ENCODE measurements around the gene MTMR10.
A peak's percentile ranks its signal among the peaks of the same experiment; 100 is the strongest.

The MTMR10 gene

DNA sequence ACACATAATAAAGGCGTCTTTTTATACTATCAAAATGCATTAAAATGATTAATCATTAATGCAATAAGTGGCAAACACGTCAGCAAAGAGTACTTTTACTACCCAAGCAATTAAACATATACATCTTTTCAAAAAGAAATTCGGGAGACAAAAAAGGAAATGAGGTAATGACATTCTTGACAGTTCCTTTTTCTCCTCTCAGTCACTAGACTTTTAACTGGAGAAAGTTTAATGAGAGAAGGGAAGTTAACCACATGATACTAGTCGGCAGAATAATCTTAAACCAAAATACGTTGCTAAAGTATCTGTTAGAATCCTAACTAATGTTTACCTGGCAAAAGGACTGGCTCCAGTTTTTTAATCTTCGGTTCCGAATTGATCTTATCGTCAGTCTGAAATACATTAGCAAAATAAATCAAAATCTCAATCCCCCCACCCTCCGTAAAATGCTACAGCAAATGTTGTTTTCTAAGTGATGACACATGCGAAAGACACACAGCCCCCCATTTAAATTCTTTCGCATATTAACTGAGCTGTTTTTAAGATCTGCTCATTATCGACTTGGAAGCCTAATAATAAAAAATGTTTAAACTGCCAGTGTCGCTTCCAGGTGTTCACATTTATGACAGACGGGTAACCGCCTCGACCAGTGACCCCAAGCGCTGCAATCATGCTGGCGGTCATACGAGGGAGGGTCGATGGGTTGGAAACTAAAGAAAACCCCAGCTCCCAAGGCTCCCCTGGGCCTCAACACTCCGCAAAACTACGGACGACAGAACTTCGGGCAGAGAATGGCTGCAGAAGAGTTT, 778 bp downstream of the MTMR10 start:
- peaks cover 9% of the 10 kb centered on the region for H3K27me3 Mint-ChIP-seq (ENCODE audit: low read depth)
- no peaks in the 10 kb centered on the region for H3K9me3 Mint-ChIP-seq
- H3K36me3 Mint-ChIP-seq (ENCODE audit: low read depth) = peaks cover 4% of the 10 kb centered on the region
- H3K27ac Mint-ChIP-seq = peak overlapping the region; percentile 91
- peaks cover 16% of the 10 kb centered on the region for H3K4me1 Mint-ChIP-seq (ENCODE audit: low read depth)
- peak overlapping the region; percentile 93 for H3K4me3 Mint-ChIP-seq

DNA sequence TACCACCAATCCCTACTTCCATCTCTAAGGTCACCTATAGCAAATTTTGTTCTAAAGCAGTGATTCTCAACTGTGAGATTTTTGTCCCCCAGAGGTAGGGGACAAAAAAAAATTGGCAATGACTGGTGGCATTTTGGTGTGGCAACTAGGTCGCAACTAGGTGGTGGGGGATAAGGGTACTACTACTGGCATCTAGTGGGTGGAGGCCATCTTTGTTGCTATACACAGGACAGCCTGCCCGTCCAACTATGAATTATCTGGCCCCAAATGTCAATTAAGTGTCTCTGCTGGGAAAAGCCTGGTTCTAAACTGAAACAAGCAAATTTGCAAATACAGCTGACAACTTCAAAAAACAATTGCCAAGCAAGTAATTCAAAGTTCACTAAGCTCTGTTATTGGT, 1.4 kb downstream of the MTMR10 start:
- Mint-ChIP-seq H3K27ac (no peak overlapping the region), H3K4me1 (ENCODE audit: low read depth) (peaks cover 21% of the 10 kb centered on the region), H3K36me3 (ENCODE audit: low read depth) (peaks cover 8% of the 10 kb centered on the region), H3K4me3 (peak overlapping the region; percentile 93), H3K27me3 (ENCODE audit: low read depth) (peaks cover 4% of the 10 kb centered on the region), H3K9me3 (no peaks in the 10 kb centered on the region)

DNA sequence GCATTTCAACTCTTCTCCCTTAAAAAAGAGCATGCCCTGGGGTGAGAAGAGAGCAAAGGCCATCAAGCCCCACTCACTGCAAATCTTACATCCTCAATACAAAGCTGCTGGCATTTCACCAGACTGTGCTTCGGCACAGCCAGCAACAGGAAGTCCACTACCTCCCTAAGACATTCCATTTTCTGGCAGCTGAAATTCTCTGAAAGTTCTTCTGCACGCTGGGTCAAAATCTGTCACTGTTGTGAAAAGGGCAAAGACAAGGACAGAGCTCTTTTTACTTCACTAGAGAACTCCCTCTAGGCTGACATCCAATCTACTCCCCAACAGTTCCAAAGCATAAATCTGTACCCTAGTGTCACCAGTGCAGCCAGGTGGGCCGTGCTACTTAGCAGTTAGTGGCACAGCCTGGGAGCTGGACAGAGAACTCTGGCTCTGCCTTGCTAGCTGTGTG, 6.3 kb downstream of the MTMR10 start:
- Mint-ChIP-seq H3K9me3 (no peaks in the 10 kb centered on the region), H3K36me3 (ENCODE audit: low read depth) (peaks cover 25% of the 10 kb centered on the region), H3K27me3 (ENCODE audit: low read depth) (no peaks in the 10 kb centered on the region), H3K4me1 (ENCODE audit: low read depth) (peaks cover 25% of the 10 kb centered on the region), H3K4me3 (no peak overlapping the region), H3K27ac (no peak overlapping the region)

DNA sequence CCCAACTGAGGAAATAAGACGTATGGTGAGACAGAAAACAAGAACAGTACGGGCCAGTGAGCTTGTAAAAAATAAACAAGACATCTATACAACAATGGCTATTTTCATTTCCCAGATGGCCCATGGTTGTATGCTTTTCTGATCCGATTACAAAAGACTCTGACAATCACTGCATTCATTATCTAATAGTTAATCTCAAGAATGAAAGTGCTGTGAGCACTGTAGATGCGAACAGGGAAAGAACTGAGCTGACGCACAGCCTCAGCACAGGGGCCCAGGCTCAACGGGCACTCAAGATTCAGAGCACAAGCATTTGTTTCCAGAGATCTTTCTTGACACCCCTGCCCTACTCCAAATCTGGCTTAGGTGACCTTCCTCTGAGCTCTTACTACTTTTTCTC, 6.9 kb downstream of the MTMR10 start:
- H3K27ac Mint-ChIP-seq = no peak overlapping the region
- peaks cover 26% of the 10 kb centered on the region for H3K4me1 Mint-ChIP-seq (ENCODE audit: low read depth)
- no peaks in the 10 kb centered on the region for H3K27me3 Mint-ChIP-seq (ENCODE audit: low read depth)
- H3K4me3 Mint-ChIP-seq = no peak overlapping the region
- no peaks in the 10 kb centered on the region for H3K9me3 Mint-ChIP-seq
- H3K36me3 Mint-ChIP-seq (ENCODE audit: low read depth) = peaks cover 28% of the 10 kb centered on the region

DNA sequence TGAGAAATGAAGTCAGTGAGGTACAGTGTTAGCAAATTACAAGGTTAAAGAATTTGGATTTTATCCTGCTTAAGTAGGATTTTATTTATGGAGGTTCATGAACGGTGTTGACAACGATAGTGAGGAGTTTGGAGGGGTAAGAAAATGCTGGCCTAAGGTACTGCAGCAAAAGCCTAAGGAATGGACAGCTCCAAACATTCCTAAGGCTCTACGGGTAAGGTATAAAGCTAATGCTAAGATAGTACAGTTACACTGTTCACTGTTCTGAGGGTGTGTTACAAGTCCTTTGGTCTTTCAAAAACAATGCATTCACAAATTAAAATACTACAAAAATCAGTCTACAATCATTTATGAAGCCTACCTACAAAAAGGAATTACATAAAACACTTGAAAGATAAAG, 7.3 kb downstream of the MTMR10 start:
- no peaks in the 10 kb centered on the region for H3K9me3 Mint-ChIP-seq
- H3K4me3 Mint-ChIP-seq = no peak overlapping the region
- H3K27me3 Mint-ChIP-seq (ENCODE audit: low read depth) = no peaks in the 10 kb centered on the region
- peaks cover 30% of the 10 kb centered on the region for H3K36me3 Mint-ChIP-seq (ENCODE audit: low read depth)
- H3K4me1 Mint-ChIP-seq (ENCODE audit: low read depth) = peaks cover 30% of the 10 kb centered on the region
- no peak overlapping the region for H3K27ac Mint-ChIP-seq

DNA sequence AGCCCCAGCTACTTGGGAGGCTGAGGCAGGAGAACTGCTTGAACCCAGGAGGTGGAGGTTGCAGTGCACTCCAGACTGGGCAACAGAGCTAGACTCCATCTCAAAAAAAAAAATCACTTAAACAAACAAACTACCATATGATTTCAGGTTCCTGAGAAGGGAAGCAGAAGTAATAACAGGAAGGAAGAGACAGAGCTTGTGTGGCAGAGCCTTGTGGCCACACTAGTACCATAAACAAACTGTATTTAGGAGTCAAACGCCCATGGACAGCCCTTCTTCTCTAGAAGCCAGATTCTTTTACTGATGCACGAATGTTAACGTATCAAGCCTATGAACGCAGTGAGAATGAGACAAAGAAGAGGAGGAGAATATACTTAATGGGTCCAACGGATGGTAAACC, 12.0 kb downstream of the MTMR10 start:
- H3K27me3 Mint-ChIP-seq (ENCODE audit: low read depth) = no peaks in the 10 kb centered on the region
- H3K36me3 Mint-ChIP-seq (ENCODE audit: low read depth) = peaks cover 29% of the 10 kb centered on the region
- no peak overlapping the region for H3K27ac Mint-ChIP-seq
- peaks cover 20% of the 10 kb centered on the region for H3K4me1 Mint-ChIP-seq (ENCODE audit: low read depth)
- H3K4me3 Mint-ChIP-seq = no peak overlapping the region
- no peaks in the 10 kb centered on the region for H3K9me3 Mint-ChIP-seq

DNA sequence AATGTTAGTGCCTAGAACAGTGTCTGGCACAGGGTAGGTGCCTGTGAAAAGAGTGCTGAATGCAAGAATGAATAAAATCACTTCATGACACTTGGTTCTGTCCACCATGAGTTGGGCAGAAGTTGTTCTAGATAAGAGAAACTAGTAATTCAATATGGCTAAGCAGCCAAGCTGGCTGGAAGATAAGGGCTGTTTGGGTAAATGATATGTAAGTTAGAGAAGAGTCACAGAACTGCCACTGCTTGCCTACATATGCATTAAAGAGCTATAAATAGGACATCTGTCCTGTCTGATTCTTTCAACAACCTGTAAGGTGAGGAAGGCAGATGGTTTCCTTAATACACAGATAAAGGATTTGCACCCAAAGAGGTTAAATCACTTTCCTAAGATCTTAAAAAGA, 13.1 kb downstream of the MTMR10 start:
- Mint-ChIP-seq H3K36me3 (ENCODE audit: low read depth) (peaks cover 30% of the 10 kb centered on the region), H3K27me3 (ENCODE audit: low read depth) (no peaks in the 10 kb centered on the region), H3K4me1 (ENCODE audit: low read depth) (peaks cover 16% of the 10 kb centered on the region), H3K27ac (no peak overlapping the region), H3K4me3 (no peak overlapping the region), H3K9me3 (no peaks in the 10 kb centered on the region)

DNA sequence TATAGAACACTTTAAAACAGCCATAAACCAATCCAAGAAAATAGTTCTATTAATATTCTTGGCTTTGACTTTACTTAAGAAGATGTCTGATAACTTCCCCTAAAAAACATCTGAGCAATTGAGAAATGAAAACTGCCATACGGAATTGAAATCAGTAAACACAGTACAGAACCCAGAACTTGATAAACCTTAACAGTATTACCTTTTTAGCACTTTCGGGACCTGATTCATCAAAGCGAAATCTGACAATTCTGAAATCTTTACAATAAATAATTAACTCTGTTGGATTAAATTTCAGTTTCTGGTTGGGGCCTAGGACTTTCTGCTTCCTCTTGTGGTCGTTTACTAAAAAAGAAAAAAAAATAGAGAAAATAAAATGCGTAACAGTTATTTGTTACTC, 17.3 kb downstream of the MTMR10 start:
- Mint-ChIP-seq H3K36me3 (ENCODE audit: low read depth) (peaks cover 38% of the 10 kb centered on the region), H3K4me3 (no peak overlapping the region), H3K4me1 (ENCODE audit: low read depth) (peaks cover 10% of the 10 kb centered on the region), H3K27ac (no peak overlapping the region), H3K9me3 (no peaks in the 10 kb centered on the region), H3K27me3 (ENCODE audit: low read depth) (no peaks in the 10 kb centered on the region)

DNA sequence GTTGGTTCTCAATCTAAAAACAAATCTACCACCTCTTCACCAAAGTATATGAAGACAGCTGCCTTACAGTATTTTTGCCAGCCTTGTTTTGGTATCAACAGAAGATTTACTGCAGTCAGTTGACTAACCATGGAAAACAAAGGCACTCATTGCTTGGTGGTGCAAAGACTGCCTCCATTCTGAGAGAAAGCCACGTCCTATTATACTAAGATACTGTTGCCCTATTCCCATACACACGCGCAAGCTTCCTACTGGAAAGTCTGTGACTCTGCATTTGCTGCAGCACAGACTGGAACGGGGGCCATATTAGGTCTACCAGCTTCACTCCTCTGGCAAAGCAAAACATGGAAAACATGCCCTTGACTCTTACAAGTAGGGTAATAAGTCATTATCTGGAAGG, 18.0 kb downstream of the MTMR10 start:
- Mint-ChIP-seq H3K27me3 (ENCODE audit: low read depth) (no peaks in the 10 kb centered on the region), H3K4me1 (ENCODE audit: low read depth) (peaks cover 8% of the 10 kb centered on the region), H3K4me3 (no peak overlapping the region), H3K36me3 (ENCODE audit: low read depth) (peaks cover 32% of the 10 kb centered on the region), H3K27ac (no peak overlapping the region), H3K9me3 (no peaks in the 10 kb centered on the region)

DNA sequence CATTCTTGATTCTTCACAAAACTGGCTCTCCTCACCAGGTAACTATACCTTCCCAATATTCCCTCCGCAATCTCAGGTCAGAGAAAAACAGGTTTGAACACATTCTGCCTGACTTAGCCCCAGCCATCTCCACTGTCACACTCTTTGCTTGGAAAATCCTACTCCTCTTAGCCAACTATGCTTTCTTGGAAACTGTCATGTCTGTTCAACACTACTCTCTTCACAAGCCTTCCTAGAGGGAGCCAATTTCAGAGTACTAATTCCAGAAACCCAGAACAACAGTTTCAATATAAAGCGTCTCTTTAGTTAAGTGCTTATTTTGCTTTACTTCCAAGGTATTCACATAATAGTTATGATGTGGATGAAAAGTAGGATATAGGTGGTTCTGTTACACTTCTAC, 21.7 kb downstream of the MTMR10 start:
- H3K27me3 Mint-ChIP-seq (ENCODE audit: low read depth) = no peaks in the 10 kb centered on the region
- H3K36me3 Mint-ChIP-seq (ENCODE audit: low read depth) = peaks cover 31% of the 10 kb centered on the region
- no peaks in the 10 kb centered on the region for H3K9me3 Mint-ChIP-seq
- H3K4me1 Mint-ChIP-seq (ENCODE audit: low read depth) = peaks cover 8% of the 10 kb centered on the region
- H3K4me3 Mint-ChIP-seq = no peak overlapping the region
- no peak overlapping the region for H3K27ac Mint-ChIP-seq

DNA sequence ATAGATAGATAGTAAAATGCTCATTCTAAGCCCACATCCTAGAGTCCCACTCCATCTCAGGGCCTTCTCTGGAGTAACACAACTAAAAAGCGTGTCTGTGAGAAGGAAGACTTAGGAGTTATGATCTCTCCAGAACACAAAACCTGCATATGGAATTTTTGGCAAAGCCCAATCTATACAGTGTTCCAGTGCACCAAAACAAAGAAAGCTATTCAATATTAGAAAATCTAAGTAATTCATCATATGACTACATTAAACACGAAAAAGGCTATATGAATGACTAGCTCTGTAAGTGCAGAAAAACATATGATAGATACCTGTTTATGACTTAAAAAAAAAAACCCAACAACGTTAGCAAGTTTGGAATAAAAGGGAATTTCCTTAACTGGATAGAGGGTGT, 27.7 kb downstream of the MTMR10 start:
- H3K4me1 Mint-ChIP-seq (ENCODE audit: low read depth) = peaks cover 7% of the 10 kb centered on the region
- no peak overlapping the region for H3K27ac Mint-ChIP-seq
- H3K36me3 Mint-ChIP-seq (ENCODE audit: low read depth) = peaks cover 18% of the 10 kb centered on the region
- H3K9me3 Mint-ChIP-seq = no peaks in the 10 kb centered on the region
- no peak overlapping the region for H3K4me3 Mint-ChIP-seq
- H3K27me3 Mint-ChIP-seq (ENCODE audit: low read depth) = no peaks in the 10 kb centered on the region

DNA sequence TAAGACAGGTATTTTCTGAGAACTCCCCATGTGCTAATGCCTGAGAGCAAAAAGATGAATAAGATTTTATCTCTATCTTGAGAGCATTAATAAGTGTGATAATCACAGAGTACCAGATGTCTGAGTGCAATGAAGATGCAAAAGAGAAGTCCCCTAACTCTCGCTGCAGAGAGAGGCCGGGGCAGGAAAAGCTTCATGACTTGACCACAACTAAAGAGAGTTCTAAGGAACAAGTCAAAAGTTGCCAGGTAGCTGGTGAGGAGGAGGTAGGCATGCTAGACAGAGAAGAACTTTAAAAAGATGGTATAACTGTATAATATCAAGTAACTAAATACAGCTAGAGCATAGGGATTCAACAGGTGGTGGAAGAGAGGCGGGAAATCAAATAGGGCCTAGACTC, 28.8 kb downstream of the MTMR10 start:
- Mint-ChIP-seq H3K9me3 (no peaks in the 10 kb centered on the region), H3K27me3 (ENCODE audit: low read depth) (no peaks in the 10 kb centered on the region), H3K27ac (peak overlapping the region; percentile 14), H3K4me1 (ENCODE audit: low read depth) (peaks cover 6% of the 10 kb centered on the region), H3K36me3 (ENCODE audit: low read depth) (peaks cover 23% of the 10 kb centered on the region), H3K4me3 (no peak overlapping the region)

DNA sequence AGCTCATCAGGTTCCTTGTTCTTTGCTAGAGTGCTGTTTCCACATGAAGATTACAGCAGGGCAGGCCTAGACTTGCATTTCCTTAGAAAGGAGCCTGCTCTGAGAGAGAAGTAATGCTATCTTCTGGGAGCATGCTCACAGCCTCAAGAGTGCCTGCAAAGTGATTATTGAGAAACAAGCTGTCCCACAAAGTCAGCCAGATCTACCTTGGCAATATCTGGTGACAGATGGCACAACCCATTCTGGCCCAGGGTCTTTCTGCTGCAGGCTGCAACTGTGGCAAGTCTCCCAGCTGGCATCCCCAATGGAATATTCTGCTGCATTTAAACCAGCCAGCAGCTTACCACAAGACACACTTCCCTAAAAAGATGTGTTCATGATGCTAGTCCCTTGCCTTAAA, 29.3 kb downstream of the MTMR10 start:
- Mint-ChIP-seq H3K9me3 (no peaks in the 10 kb centered on the region), H3K27ac (no peak overlapping the region), H3K4me3 (no peak overlapping the region), H3K27me3 (ENCODE audit: low read depth) (no peaks in the 10 kb centered on the region), H3K36me3 (ENCODE audit: low read depth) (peaks cover 24% of the 10 kb centered on the region), H3K4me1 (ENCODE audit: low read depth) (peaks cover 6% of the 10 kb centered on the region)

DNA sequence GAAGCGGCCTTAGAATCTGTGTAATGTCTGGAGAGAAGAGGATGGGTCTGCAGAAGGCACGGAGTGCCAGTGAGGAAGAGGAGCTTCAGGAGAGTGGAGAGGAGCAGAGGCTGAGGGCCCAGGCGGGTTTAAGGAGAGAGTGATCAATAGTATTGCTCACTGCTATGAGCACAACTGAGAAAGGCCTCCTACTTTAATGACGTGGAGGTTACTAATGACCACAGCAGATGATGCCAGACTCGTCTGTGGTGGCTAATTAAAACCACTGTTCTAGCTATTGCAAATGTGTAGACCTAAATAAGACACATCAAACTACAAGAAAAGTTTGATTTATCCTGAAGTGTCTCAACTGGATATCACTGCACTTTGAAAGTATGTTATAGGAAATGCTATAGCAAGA, 33.2 kb downstream of the MTMR10 start:
- peaks cover 37% of the 10 kb centered on the region for H3K36me3 Mint-ChIP-seq (ENCODE audit: low read depth)
- peaks cover 15% of the 10 kb centered on the region for H3K4me1 Mint-ChIP-seq (ENCODE audit: low read depth)
- H3K27ac Mint-ChIP-seq = no peak overlapping the region
- H3K27me3 Mint-ChIP-seq (ENCODE audit: low read depth) = no peaks in the 10 kb centered on the region
- H3K4me3 Mint-ChIP-seq = no peak overlapping the region
- H3K9me3 Mint-ChIP-seq = no peaks in the 10 kb centered on the region

DNA sequence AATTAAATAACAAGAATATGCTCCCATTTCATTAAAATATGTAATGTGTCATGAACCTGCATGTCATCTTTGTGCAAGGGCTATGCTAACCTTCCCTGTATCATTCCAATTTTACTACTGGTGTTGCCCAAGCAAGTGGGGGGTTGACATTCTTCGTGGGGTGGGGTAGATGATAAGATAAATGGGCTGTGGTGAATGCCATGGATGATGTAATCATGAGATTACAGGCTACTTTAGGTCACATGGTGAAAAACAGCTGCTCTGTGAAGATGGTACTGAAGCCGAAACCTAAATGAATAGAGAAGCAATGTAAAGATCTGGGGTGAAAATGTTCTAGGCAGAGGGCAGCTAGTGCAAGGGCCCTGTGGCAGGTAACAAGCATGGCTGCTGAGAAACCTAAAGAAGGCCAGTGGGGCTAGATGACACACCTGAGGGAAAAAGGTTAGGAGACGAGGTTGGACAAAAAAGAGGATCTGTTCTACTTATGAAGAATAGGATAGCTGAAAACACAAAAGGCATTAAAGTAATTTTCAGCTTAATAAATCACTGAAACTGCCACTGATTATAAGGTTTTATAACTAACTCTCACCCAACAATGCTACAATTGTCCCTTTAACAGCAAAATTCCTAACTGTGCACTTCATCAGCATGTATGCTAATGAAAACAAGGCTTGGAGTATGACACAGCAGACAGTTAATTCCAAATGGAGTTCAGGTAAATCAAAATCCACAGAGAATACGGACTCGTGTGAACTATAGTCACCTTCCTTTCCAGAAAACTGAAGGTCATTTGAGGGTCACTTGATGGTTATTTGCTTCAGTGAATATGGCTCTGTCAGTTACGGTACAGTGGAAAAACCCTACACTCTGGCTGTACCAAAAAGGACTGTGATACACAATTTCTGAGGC, 35.0 kb downstream of the MTMR10 start:
- Mint-ChIP-seq H3K4me1 (ENCODE audit: low read depth) (peaks cover 10% of the 10 kb centered on the region), H3K27ac (no peak overlapping the region), H3K4me3 (no peak overlapping the region), H3K9me3 (no peaks in the 10 kb centered on the region), H3K36me3 (ENCODE audit: low read depth) (peaks cover 47% of the 10 kb centered on the region), H3K27me3 (ENCODE audit: low read depth) (no peaks in the 10 kb centered on the region)
